Keratinocyte (primary cell): ENCODE measurements around the gene TMEM107. TPM values are rescaled to one million over a fixed set of nuclear protein-coding genes. Genes with fewer than 3 reads are reported as not detected.

Experiments
- DNase-seq: peaks from one replicate; pipeline ENCODE4 v3.0.0-alpha.2; 2011; ENCODE audit warnings: low read depth, missing footprints, low spot score
- FAIRE-seq: peaks from 2 replicates; lab custom pipeline; 2011; peaks lifted over from hg19 to GRCh38; lab: Jason Lieb, UNC
- H2AFZ ChIP-seq: 2 replicates; pipeline ENCODE4 v1.6.0; 2012; ENCODE audit warnings: low read length, control low read depth, inconsistent platforms; ENCODE audit not compliant: control insufficient read depth
- H3K27ac ChIP-seq: 2 replicates; pipeline ENCODE4 v1.5.1; 2011; ENCODE audit warnings: low read length; ENCODE audit not compliant: control insufficient read depth, insufficient read depth
- H3K27me3 ChIP-seq: 3 replicates; pipeline ENCODE4 v1.6.0; 2011; ENCODE audit warnings: low read length; ENCODE audit not compliant: control insufficient read depth, insufficient read depth; ENCODE audit errors: extremely low read depth
- H3K36me3 ChIP-seq, 2 experiments: 2 replicates in 1 of 2; 3 replicates in 1 of 2; pipeline ENCODE4 v1.5.1; 2011; ENCODE audit warnings: low read length in 2 of 2, mild to moderate bottlenecking in 1 of 2; ENCODE audit not compliant: control insufficient read depth in 2 of 2, insufficient read depth in 2 of 2; ENCODE audit errors: extremely low read depth in 1 of 2
- H3K4me1 ChIP-seq: 3 replicates; pipeline ENCODE4 v1.5.1; 2011; ENCODE audit warnings: low read length; ENCODE audit not compliant: control insufficient read depth, insufficient read depth; ENCODE audit errors: extremely low read depth
- H3K4me2 ChIP-seq: 3 replicates; pipeline ENCODE4 v1.6.0; 2011; ENCODE audit warnings: low read depth, low read length; ENCODE audit not compliant: control insufficient read depth, insufficient read depth; ENCODE audit errors: extremely low read depth
- H3K4me3 ChIP-seq, 3 experiments: fragments of 200-600 bp in 1 of 3; sonication (generic) in 1 of 3; 2 replicates in 2 of 3; 3 replicates in 1 of 3; pipeline ENCODE4 v1.5.1; 2011 to 2016; ENCODE audit warnings: low read length in 3 of 3, mild to moderate bottlenecking in 3 of 3, control low read depth in 2 of 3, inconsistent platforms in 1 of 3, low read depth in 1 of 3, mixed read lengths in 1 of 3, mixed run types in 1 of 3, moderate library complexity in 1 of 3; ENCODE audit not compliant: control insufficient read depth in 2 of 3, insufficient read depth in 2 of 3; ENCODE audit errors: extremely low read depth in 1 of 3
- H3K79me2 ChIP-seq: 2 replicates; pipeline ENCODE4 v1.6.0; 2012; ENCODE audit warnings: low read length; ENCODE audit not compliant: control insufficient read depth, insufficient read depth
- H3K9ac ChIP-seq: 3 replicates; pipeline ENCODE4 v1.6.0; 2011; ENCODE audit warnings: low read length; ENCODE audit not compliant: control insufficient read depth, insufficient read depth; ENCODE audit errors: extremely low read depth
- H3K9me1 ChIP-seq: 3 replicates; pipeline ENCODE4 v1.6.0; 2011; ENCODE audit warnings: low read length; ENCODE audit not compliant: control insufficient read depth, insufficient read depth; ENCODE audit errors: extremely low read depth
- H3K9me3 ChIP-seq: 2 replicates; pipeline ENCODE4 v1.5.1; 2012; ENCODE audit warnings: low read depth, low read length; ENCODE audit not compliant: control insufficient read depth
- H4K20me1 ChIP-seq: 3 replicates; pipeline ENCODE4 v1.6.0; 2011; ENCODE audit warnings: low read length; ENCODE audit not compliant: control insufficient read depth, insufficient read depth; ENCODE audit errors: extremely low read depth
- CTCF ChIP-seq, 3 experiments: IDR thresholded peaks in 1 of 3; conservative IDR thresholded peaks in 1 of 3; optimal IDR thresholded peaks in 1 of 3; 2 replicates in 2 of 3; 3 replicates in 1 of 3; pipeline versions ENCODE3 to v1.5.1; 2011; ENCODE audit warnings: low read length in 3 of 3, mild to moderate bottlenecking in 3 of 3, moderate library complexity in 2 of 3, control low read depth in 1 of 3, inconsistent platforms in 1 of 3; ENCODE audit not compliant: insufficient read depth in 2 of 3; ENCODE audit errors: extremely low read depth in 1 of 3
- EZH2 ChIP-seq: IDR thresholded peaks from one replicate; pipeline ENCODE4 v1.6.1; 2012; ENCODE audit warnings: inconsistent platforms, mild to moderate bottlenecking, low read length, moderate library complexity
- dilution Hi-C: fragments of 300-500 bp; cut with MboI; formaldehyde crosslinking; loops from one replicate; pipeline ENCODE4 v1.7.0; 2020; ENCODE audit warnings: low sequenced_read_pairs; ENCODE audit not compliant: extremely low pct_ligation_motif_present
- polyA plus RNA-seq, 5 experiments: library from polyadenylated mRNA; depleted of rRNA in 3 of 5; stranded (reverse) in 3 of 5; stranded (forward) in 1 of 5; unstranded in 1 of 5; fragments of >200 nt; gene quantifications; 1 replicate in 1 of 5; 2 replicates in 3 of 5; 3 replicates in 1 of 5; pipeline versions ENCODE4 v1.2.1 to v1.2.3, GENCODE V29; 2011 to 2012; ENCODE audit warnings: missing spikeins in 2 of 5, low read depth in 1 of 5, low replicate concordance in 1 of 5

Gene TMEM107
- polyA plus RNA-seq, 1 donor (not counting 4 experiments of a cell fraction or from before 2014, with no cell fraction given), result 19.0 TPM

- no peak for TF ChIP-seq EZH2
- H3K36me3 ChIP-seq, result no peaks in the 10 kb centered on the region
- DNase-seq (no peak), FAIRE-seq (no peak)
- no peaks in the 10 kb centered on the region for H3K9me1 ChIP-seq
- H3K4me2 ChIP-seq, result no peak overlapping the region
- H3K79me2 ChIP-seq, result peaks cover under 1% of the 10 kb centered on the region
- H3K9me3 ChIP-seq, result no peaks in the 10 kb centered on the region
- H3K9ac ChIP-seq, result no peak overlapping the region
- dilution Hi-C loops, result no loop called here
- H2AFZ ChIP-seq, result no peak overlapping the region
- peaks cover 27% of the 10 kb centered on the region for H3K4me1 ChIP-seq
- no peak overlapping the region for H3K4me3 ChIP-seq
- H3K27ac ChIP-seq, result no peak overlapping the region
- no peaks in the 10 kb centered on the region for H3K27me3 ChIP-seq
- no peaks in the 10 kb centered on the region for H4K20me1 ChIP-seq
Observed at GRCh38 chr17:8167526-8167925, 8.7 kb downstream of the TMEM107 start.

GRCh38 chr17:8166731-8167130 lies 9.4 kb downstream of the TMEM107 start:
- H3K9ac ChIP-seq, result no peak overlapping the region
- no peak overlapping the region for H3K27ac ChIP-seq
- FAIRE-seq, result no peak

More at GRCh38 chr17:8166731-8167130, 9.4 kb downstream of the TMEM107 start:
- Histone ChIP-seq H3K4me2 (no peak overlapping the region), H3K27me3 (no peaks in the 10 kb centered on the region), H4K20me1 (no peaks in the 10 kb centered on the region), H2AFZ (peak overlapping the region; percentile 33), H3K9me3 (no peaks in the 10 kb centered on the region), H3K4me3 (no peak overlapping the region), H3K36me3 (peaks cover 0 to 1% of the 10 kb centered on the region in 2 experiments), H3K79me2 (peaks cover 8% of the 10 kb centered on the region), H3K4me1 (peaks cover 30% of the 10 kb centered on the region), H3K9me1 (no peaks in the 10 kb centered on the region)
- dilution Hi-C loops, result no loop called here
- no peak for DNase-seq
- no peak for TF ChIP-seq CTCF (optimal IDR thresholded peaks at IDR 0.05 in 1 of 3, IDR thresholded peaks at IDR 0.05 in 1 of 3, conservative IDR thresholded peaks at IDR 0.05 in 1 of 3; ENCODE audit: extremely low read depth in 1 of 3, insufficient read depth in 2 of 3, low read length in 3 of 3)
- no peak for TF ChIP-seq EZH2
